HG03457 (cell line): ENCODE measurements around the gene ZFAND2B.
"Not testable (repeated sequence)": the region's sequence is repeated elsewhere in the genome, so short reads cannot be mapped to it uniquely, and the experiment has no call there.

Experiments used
- ATAC-seq: cut with Tn5 transposase; IDR thresholded peaks from one replicate; pipeline ENCODE4 v1.9.1; 2021; ENCODE audit warnings: moderate number of reproducible peaks; ENCODE audit not compliant: unreplicated experiment

The ZFAND2B gene

DNA sequence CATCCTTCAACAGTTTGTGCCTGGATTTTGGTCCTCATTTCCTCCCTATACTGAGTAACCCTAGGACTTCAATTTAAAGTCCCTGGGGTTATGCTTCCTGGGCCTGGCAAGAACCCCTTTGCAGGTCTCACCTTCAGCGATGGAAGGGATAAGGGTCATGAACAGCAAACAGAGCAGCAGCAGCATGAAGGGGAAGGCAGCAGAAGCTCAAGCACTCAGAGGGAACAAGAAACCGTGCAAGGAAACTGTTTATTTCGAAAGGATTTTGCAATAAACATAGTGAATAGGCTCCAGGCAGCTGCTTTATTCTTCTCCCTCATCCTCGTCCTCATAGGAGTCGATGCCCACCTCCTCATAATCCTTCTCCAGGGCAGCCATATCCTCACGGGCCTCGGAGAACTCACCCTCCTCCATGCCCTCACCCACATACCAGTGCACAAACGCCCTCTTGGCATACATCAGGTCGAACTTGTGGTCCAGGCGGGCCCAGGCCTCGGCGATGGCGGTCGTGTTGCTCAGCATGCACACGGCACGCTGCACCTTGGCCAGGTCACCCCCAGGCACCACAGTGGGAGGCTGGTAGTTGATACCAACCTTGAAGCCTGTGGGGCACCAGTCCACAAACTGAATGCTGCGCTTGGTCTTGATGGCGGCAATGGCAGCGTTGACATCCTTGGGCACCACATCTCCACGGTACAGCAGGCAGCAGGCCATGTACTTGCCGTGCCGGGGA lies 43.6 kb downstream of the ZFAND2B start:
- no peak for ATAC-seq

DNA sequence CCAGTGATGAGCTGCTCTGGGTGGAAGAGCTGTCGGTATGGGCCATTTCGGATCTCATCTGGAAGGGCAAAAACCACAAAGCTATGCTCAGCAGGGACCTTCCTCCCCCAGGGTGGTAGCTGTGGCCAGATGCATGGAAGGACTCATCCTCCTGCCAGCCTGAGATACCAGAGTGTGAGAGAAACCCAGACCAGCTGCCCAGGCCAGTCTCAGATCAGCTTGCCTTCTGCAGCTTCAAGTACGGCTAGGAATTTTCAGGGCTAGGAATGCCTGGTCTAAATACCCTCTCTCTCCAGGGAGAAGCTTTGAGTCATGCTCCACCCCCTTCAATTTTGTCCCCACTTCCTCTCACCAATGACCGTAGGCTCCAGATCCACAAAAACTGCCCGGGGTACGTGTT lies 45.1 kb downstream of the ZFAND2B start:
- no peak for ATAC-seq

DNA sequence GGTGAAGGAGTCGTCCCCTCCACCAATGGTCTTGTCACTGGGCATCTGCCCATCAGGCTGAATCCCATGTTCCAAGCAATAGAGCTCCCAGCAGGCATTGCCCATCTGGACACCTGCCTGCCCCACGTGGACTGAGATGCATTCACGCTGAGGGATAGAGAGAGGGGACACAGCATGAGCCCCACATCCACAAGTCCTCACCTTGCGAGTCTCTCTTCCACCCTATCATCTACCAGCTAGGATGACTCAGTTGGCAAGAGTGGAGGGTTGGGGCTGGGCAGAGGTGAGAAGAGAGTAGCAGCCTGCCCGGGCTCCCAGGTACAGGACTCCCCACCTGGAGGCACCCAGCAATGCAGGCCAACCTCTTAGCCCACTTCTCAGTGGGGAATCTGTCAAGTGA lies 45.5 kb downstream of the ZFAND2B start:
- no peak for ATAC-seq

DNA sequence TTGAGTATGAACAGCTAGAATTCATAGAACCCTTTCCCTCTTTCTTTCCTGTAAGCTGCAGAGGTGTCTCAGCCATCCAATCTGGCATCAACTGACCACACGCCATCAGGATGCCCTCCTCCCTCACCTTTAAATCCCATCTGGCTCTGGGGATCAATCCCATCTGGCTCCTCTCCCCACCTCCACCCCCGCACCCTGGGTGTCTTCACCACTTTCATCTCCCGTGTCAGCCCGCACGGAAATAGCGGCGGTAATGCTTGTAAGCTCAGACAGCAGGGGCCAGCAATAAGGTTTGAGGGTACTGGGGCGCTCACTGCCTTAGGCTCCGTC lies 46.0 kb downstream of the ZFAND2B start:
- ATAC-seq: no peak

DNA sequence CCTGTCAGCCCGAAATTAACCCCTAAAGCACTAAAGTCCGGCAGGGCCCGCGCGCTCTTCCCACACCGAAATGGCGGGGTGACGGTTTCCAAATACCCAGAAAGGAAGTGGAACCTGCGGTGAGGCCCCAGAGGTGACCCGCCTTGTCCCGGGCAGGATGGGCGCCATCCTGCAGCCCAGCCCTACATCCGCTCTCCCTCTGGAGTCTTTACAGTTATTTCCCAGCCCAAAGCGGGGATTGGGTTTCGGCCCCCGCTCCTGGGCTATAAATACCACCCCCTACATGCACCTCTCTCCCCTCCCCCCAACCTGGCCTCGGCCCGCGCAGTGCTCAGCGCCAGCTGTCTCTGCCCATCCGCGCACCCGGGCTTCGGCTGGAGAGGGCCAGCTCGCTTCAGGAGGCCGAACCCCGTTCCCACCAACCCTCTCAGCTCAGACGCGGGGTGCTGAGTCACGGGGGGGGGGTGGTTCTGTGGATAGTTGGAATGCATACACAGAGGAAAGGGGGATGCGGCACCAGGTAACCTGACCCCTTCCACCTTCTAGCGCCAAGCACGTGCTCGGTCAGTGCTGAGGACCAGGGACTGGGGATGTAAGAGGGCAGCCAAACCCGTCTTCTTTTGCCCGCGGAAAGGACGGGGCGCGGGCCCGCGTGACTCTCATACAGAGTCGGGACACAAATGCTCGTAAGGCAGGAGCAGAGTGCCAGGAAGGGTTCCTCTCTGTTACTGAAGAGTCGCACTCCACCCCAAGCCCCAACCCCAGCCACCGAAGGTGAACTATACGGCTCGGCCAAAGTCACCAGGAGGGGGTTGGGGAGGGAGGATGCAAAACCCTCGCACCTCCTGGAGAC lies 46.5 kb downstream of the ZFAND2B start, which contains the start of gene TUBA4B:
Gene TUBA4B, plus strand, starts transcription at position 344 of the 853 bp plus-strand sequence. Its CDS starts 165 bp downstream, at position 509.
- ATAC-seq: no peak

DNA sequence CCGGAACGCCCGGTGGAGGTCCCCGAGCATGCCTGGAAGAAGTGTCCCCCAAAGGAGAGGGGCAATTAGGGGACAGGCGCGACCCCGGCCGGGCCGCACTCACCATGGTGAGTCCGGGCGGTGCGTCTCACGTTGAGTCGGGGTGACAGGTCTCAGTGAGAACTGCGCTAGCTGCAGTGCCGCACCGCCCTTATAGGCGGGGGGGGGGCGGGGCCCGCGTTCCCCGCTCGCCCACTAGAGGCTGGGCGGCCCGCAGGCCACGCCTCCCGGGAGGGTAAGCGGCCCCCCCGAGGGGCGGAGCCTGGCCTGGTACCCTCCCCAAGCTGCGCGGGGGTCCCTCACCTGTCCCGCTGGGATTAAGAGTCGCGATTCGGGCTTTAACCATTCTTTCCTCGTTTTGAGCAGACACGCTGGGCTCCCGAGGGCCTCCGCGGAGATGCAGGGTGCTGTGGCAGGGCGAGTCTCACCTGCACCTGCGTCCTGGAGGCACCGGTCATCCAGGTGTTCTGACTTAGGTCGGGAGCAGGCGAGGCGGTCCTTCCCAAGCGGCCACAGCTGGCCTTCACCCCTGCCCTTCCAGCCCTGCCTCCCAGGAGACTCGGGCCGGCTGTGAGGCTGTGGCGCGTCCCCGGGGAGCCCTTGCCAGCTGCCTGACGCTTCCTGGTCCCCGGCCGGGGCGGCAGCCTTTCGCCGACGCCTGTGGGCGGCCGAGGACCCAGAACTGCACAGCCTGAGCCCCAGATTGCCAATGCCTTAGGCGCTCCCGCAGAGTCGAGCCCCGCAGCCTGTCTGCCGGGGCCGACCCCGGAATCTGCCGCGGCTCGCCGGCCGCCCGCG lies 47.4 kb downstream of the ZFAND2B start, which contains the start of gene TUBA4A:
Gene TUBA4A, minus strand, starts transcription at position 166 of the 837 bp plus-strand sequence. Its CDS starts 60 bp downstream, at position 106.
- no peak for ATAC-seq

DNA sequence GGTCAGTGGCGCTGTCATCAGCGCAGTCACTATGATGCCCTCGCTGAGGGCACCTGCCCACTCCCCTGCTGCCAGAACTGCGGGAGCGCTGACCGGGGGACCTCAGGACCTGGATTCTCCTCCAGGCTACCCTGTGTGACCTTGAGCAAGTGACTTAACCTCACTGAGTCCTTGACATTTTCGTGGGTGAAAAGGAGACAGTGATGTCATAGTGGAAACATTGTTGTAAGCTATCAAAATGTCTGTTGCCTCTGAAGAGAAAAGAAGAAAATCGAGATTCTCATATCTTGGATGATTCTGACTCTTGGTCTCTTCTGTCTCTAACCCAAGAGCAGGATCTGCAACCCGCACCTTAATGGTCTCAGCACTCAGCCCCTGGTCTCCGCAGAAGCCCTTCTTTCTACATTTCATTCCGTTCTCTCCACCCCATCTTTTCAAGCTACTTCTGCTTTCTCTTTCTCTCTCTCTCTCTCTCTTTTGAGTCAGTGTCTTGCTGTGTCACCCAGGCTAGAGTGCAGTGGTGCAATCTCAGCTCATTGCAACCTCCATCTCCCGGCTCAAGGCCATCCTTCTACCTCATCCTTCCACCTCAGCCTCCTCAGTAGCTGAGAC lies 48.1 kb downstream of the ZFAND2B start:
- ATAC-seq: no peak

DNA sequence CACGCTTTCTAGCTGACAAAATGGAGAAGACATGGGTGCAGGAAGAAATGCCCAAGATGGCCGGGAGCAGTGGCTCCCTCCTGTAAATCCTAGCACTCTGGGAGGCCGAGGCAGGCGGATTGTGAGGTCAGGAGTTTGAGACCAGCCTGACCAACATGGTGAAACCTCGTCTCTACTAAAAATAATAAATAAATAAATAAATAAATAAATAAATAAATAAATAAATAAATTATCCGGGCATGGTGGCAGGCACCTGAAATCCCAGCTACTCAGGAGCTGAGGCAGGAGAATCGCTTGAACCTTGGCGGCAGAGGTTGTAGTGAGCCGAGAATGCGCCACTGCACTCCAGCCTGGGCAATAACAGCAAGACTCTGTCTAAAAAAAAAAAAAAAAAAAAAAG lies 52.4 kb downstream of the ZFAND2B start:
- ATAC-seq: not testable (repeated sequence)
